ENCODE measurements around the gene ARHGEF10L. TPM values are rescaled to one million over a fixed set of nuclear protein-coding genes. Genes with fewer than 3 reads are reported as not detected.

Gene ARHGEF10L
- total RNA-seq, 2 donors from 2014 or later, result 81.4 to 93.1 TPM

DNA sequence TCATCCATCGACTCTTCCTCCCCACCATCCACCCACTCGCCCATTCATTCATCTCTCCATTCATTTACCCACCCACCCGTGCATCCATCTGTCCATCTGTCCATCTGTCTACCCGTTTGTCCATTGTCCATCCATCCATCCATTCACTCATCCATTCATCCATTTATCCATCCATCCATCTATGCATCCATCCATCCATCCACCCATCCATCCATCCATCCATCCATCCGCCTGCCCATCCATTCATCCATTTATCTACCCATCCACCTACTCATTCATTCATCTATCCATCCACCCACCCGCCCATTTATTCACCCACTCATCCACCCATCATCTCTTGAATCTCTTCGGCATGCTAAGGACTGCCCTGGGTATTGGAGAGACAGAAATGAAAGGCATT lies 18.5 kb downstream of the ARHGEF10L start:
- Histone ChIP-seq H3K4me3 (no peak overlapping the region), H3K27me3 (no peaks in the 10 kb centered on the region), H3K9me3 (no peaks in the 10 kb centered on the region), H3K36me3 (replicated peaks in 1 of 2; ENCODE audit: insufficient read depth in 1 of 2, low read depth in 2 of 2) (no peaks in the 10 kb centered on the region), H3K27ac (peak overlapping the region in 3 of 4 donors; percentile 91 to 97 (median 96)), H3K4me1 (peaks cover 47% of the 10 kb centered on the region)
- no peak for TF ChIP-seq POLR2A (IDR thresholded peaks at IDR 0.05)
- TF ChIP-seq, protein P1, sequence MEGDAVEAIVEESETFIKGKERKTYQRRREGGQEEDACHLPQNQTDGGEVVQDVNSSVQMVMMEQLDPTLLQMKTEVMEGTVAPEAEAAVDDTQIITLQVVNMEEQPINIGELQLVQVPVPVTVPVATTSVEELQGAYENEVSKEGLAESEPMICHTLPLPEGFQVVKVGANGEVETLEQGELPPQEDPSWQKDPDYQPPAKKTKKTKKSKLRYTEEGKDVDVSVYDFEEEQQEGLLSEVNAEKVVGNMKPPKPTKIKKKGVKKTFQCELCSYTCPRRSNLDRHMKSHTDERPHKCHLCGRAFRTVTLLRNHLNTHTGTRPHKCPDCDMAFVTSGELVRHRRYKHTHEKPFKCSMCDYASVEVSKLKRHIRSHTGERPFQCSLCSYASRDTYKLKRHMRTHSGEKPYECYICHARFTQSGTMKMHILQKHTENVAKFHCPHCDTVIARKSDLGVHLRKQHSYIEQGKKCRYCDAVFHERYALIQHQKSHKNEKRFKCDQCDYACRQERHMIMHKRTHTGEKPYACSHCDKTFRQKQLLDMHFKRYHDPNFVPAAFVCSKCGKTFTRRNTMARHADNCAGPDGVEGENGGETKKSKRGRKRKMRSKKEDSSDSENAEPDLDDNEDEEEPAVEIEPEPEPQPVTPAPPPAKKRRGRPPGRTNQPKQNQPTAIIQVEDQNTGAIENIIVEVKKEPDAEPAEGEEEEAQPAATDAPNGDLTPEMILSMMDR (IDR thresholded peaks at IDR 0.05), result no peak
- whole genome bisulfite sequencing, 2 donors, result 92 to 93% methylated on average over 7 of the region's 7 CpGs
- DNase-seq (no peak), ATAC-seq (no peak)
- intact Hi-C loops (cut with DNase I), result no loop called here

DNA sequence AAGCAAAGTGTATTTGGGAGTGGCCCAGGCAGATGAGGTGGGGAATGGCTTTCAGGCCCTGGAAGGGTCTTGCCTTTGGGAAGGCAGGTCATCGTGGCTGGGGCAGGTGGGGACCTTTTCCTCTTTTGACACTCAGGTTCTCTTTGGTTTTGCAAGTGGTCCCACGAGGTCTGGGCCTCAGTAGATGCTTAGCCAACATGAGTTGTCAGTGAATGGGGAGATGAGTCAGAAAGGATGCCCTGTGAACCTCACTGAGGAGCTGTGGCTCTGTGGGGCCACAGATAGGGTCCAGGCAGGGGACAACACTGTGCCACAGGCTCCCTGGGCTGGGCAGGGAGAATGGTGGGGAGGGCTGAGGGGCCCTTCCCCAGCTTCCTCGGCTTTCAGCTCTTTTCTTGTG lies 19.0 kb downstream of the ARHGEF10L start:
- intact Hi-C loops (cut with DNase I), result no loop called here
- TF ChIP-seq POLR2A (IDR thresholded peaks at IDR 0.05), result no peak
- TF ChIP-seq, protein P1 (IDR thresholded peaks at IDR 0.05), result no peak
- H3K36me3 ChIP-seq (replicated peaks in 1 of 2; ENCODE audit: insufficient read depth in 1 of 2, low read depth in 2 of 2), result no peaks in the 10 kb centered on the region
- ATAC-seq, result no peak
- H3K4me3 ChIP-seq, result no peak overlapping the region
- H3K27me3 ChIP-seq, result no peaks in the 10 kb centered on the region
- peaks cover 53% of the 10 kb centered on the region for H3K4me1 ChIP-seq
- no peak for DNase-seq
- H3K9me3 ChIP-seq, result no peaks in the 10 kb centered on the region
- 73 to 100% methylated on average over 3 of the region's 3 CpGs for WGBS, 2 donors
- H3K27ac ChIP-seq, result peak overlapping the region; percentile 90 to 97 (median 94)

DNA sequence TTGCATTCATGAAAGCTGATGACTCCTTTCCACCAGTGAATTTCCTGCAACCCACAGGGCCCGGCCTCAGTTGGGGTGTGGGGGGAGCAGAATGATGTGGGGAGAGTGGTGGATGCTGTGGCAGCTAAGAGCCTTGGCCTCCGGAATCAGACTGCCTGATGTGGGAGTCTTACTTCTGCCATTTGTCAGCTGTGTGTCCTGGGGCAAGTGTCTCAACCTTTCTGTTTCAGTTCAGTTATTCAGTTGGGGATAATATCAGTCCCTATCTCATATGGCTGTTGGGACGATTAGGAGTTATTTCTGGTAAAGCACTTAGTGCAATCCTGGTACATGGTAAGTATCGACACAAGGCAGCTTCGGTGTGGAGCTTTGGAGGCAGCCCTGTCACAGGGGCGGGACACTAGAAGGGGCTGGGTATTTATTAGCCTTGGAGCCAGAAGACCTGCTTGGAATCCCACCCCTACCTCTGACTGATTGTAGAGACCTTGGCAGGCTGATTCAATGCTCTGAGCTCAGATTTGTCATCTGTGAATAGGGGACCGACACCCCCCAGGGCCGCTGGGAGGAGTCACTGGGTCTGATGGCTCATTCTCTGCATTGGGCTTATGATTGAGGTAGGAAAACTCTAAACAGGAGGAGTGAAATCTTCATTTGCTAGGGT lies 19.6 kb downstream of the ARHGEF10L start:
- no peaks in the 10 kb centered on the region for H3K27me3 ChIP-seq
- no peaks in the 10 kb centered on the region for H3K36me3 ChIP-seq (replicated peaks in 1 of 2; ENCODE audit: insufficient read depth in 1 of 2, low read depth in 2 of 2)
- no peak for ATAC-seq
- no peak overlapping the region for H3K4me3 ChIP-seq
- intact Hi-C loops (cut with DNase I), result no loop called here
- peak overlapping the region; percentile 90 to 97 (median 94) for H3K27ac ChIP-seq
- peaks cover 58% of the 10 kb centered on the region for H3K4me1 ChIP-seq
- peak in 3 of 4 donors; percentile 28 to 50 (median 44) for DNase-seq
- no peak for TF ChIP-seq POLR2A (IDR thresholded peaks at IDR 0.05)
- TF ChIP-seq, protein P1 (IDR thresholded peaks at IDR 0.05), result no peak
- no peaks in the 10 kb centered on the region for H3K9me3 ChIP-seq
- 56 to 58% methylated on average over 8 of the region's 8 CpGs for WGBS, 2 donors

DNA sequence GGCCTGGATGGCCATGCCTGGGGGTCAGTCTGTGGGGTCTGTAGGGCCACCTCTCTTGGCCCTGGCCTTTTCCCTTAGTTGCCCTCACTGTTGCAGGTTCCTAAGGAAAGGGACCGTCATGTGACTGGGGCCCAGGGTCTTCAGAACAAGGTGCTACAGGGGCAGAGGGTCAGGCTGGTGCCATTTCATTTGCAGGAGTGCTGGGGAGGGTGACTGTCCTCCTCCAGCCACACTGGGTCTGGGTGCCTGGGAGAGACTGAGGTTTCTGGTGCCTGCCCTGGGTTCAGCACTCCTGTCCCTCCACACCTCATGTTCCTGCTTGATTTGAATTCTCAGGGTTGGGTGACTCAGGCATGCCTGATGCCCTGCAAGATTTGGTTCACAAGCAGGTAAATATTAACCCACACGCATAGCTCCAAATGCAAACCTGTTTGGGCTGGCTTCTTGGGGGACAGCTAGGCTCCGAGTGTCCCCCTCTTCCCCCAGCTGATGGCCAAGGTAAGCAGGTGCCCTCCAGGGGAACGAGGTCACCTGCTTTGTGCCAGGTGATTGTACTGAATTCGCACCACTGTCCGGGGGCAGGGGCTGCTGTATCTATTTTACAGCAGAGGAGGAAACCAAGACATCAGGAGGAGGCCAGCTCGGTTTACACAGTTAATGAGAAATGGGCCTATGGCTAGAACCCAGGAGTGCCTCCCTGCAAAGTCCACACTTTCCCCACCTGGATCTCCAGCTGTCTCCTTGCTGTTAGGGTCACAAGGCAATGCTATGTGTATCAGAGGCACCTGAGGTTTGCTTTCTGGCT lies 20.3 kb downstream of the ARHGEF10L start:
- intact Hi-C loops (cut with DNase I), result no loop called here
- WGBS, 2 donors, result 13 to 17% methylated on average over 2 to 7 of the region's 7 CpGs
- no peak overlapping the region for H3K4me3 ChIP-seq
- H3K36me3 ChIP-seq (replicated peaks in 1 of 2; ENCODE audit: insufficient read depth in 1 of 2, low read depth in 2 of 2), result no peaks in the 10 kb centered on the region
- no peaks in the 10 kb centered on the region for H3K9me3 ChIP-seq
- H3K27ac ChIP-seq, result peak overlapping the region; percentile 90 to 97 (median 94)
- peak in 2 of 3 donors; percentile 33 to 39 for TF ChIP-seq POLR2A (IDR thresholded peaks at IDR 0.05)
- TF ChIP-seq, protein P1 (IDR thresholded peaks at IDR 0.05), result no peak
- peak; percentile 66 to 84 (median 80) for DNase-seq
- ATAC-seq, result peak; percentile 74
- no peaks in the 10 kb centered on the region for H3K27me3 ChIP-seq
- H3K4me1 ChIP-seq, result peaks cover 66% of the 10 kb centered on the region
